HG02870 (cell line): Measurements from ENCODE around the gene UBL4A.
A peak's percentile ranks its signal among the peaks of the same experiment; 100 is the strongest.

ENCODE experiments used
- ATAC-seq: cut with Tn5 transposase; IDR thresholded peaks from one replicate; pipeline ENCODE4 v1.9.1; 2021; ENCODE audit warnings: mild to moderate bottlenecking, moderate library complexity; ENCODE audit not compliant: unreplicated experiment

UBL4A gene

GRCh38 chrX:154484255-154485149 lies 1.9 kb downstream of the UBL4A start:
- ATAC-seq: no peak

GRCh38 chrX:154483325-154483724 lies 3.1 kb downstream of the UBL4A start:
- ATAC-seq: no peak

GRCh38 chrX:154482786-154483185 lies 3.6 kb downstream of the UBL4A start:
- ATAC-seq: no peak

- ATAC-seq: no peak
Observed at GRCh38 chrX:154481911-154482601, 4.4 kb downstream of the UBL4A start.

- no peak for ATAC-seq
Observed at GRCh38 chrX:154481195-154481594, 5.2 kb downstream of the UBL4A start.

GRCh38 chrX:154478728-154479622 lies 7.4 kb downstream of the UBL4A start, which contains the start of gene LAGE3:
LAGE3 (minus strand) TSS chrX:154479281; CDS start chrX:154478915, 366 bp downstream.
- peak; percentile 82 for ATAC-seq

GRCh38 chrX:154477891-154478477 lies 8.4 kb downstream of the UBL4A start:
- no peak for ATAC-seq

GRCh38 chrX:154476821-154477220 lies 9.6 kb downstream of the UBL4A start:
- ATAC-seq: no peak

- no peak for ATAC-seq
Observed at GRCh38 chrX:154473683-154474082, 12.7 kb downstream of the UBL4A start.

GRCh38 chrX:154472685-154473632 lies 13.5 kb downstream of the UBL4A start:
- ATAC-seq: no peak

GRCh38 chrX:154471839-154472684 lies 14.4 kb downstream of the UBL4A start:
- ATAC-seq: no peak

GRCh38 chrX:154470914-154471568 lies 15.4 kb downstream of the UBL4A start:
- ATAC-seq: no peak

GRCh38 chrX:154470434-154470833 lies 16.0 kb downstream of the UBL4A start:
- ATAC-seq: no peak

GRCh38 chrX:154469880-154470279 lies 16.5 kb downstream of the UBL4A start:
- no peak for ATAC-seq

- ATAC-seq: no peak
Observed at GRCh38 chrX:154469114-154469513, 17.3 kb downstream of the UBL4A start.

GRCh38 chrX:154468217-154468616 lies 18.2 kb downstream of the UBL4A start:
- no peak for ATAC-seq

GRCh38 chrX:154467556-154467955 lies 18.9 kb downstream of the UBL4A start:
- ATAC-seq: no peak

GRCh38 chrX:154466907-154467306 lies 19.5 kb downstream of the UBL4A start:
- no peak for ATAC-seq
